WERI-Rb-1 (cell line): Measurements from ENCODE around the gene KCNIP3.
A peak's percentile ranks its signal among the peaks of the same experiment; 100 is the strongest.

Experiments used
- DNase-seq: peaks from one replicate; pipeline ENCODE4 v3.0.0-alpha.2; 2020
- H3K27ac ChIP-seq: fragments of 250-450 bp; sonication (Bioruptor Pico); 2 replicates; pipeline ENCODE4 v1.5.1; 2020; ENCODE audit warnings: mild to moderate bottlenecking, moderate library complexity
- H3K27me3 ChIP-seq: fragments of 250-450 bp; sonication (Bioruptor Pico); 2 replicates; pipeline ENCODE4 v1.5.1; 2021; ENCODE audit warnings: mild to moderate bottlenecking, low read depth, moderate library complexity; ENCODE audit not compliant: insufficient read depth, severe bottlenecking
- H3K36me3 ChIP-seq: fragments of 250-450 bp; sonication (Bioruptor Pico); 2 replicates; pipeline ENCODE4 v1.5.1; 2020; ENCODE audit warnings: mild to moderate bottlenecking, moderate library complexity
- H3K4me3 ChIP-seq: 2 replicates; pipeline ENCODE4 v1.5.1; 2011; ENCODE audit warnings: low read depth, mild to moderate bottlenecking, control low read depth, low read length
- H3K9me3 ChIP-seq: fragments of 250-450 bp; sonication (Bioruptor Pico); 2 replicates; pipeline ENCODE4 v1.5.1; 2021; ENCODE audit warnings: mild to moderate bottlenecking, moderate library complexity; ENCODE audit not compliant: severe bottlenecking
- TF ChIP-seq, protein P1 (sequence below): IDR thresholded peaks from 2 replicates; pipeline ENCODE4 v1.5.1; 2011; ENCODE audit warnings: low read depth, mild to moderate bottlenecking, control low read depth, inconsistent platforms, low read length

The KCNIP3 gene

DNA sequence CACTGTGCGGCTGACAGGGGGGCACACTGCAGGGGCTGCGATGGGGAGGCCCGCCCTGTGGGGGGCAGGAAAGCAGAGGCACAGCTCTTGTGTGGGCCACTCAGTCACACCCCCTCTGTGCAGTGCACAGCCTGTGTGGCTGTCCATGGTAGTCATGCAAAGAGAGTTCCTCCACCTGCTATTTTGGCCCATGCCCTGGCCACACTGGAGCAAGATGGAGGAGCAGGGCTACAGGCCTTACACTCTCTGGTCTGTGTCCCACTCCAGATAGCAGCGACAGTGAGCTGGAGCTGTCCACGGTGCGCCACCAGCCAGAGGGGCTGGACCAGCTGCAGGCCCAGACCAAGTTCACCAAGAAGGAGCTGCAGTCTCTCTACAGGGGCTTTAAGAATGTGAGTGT lies 76.9 kb downstream of the KCNIP3 start:
- H3K9me3 ChIP-seq, result no peaks in the 10 kb centered on the region
- H3K27ac ChIP-seq, result no peak overlapping the region
- no peaks in the 10 kb centered on the region for H3K36me3 ChIP-seq
- no peaks in the 10 kb centered on the region for H3K27me3 ChIP-seq
- no peak for DNase-seq
- TF ChIP-seq, protein P1, sequence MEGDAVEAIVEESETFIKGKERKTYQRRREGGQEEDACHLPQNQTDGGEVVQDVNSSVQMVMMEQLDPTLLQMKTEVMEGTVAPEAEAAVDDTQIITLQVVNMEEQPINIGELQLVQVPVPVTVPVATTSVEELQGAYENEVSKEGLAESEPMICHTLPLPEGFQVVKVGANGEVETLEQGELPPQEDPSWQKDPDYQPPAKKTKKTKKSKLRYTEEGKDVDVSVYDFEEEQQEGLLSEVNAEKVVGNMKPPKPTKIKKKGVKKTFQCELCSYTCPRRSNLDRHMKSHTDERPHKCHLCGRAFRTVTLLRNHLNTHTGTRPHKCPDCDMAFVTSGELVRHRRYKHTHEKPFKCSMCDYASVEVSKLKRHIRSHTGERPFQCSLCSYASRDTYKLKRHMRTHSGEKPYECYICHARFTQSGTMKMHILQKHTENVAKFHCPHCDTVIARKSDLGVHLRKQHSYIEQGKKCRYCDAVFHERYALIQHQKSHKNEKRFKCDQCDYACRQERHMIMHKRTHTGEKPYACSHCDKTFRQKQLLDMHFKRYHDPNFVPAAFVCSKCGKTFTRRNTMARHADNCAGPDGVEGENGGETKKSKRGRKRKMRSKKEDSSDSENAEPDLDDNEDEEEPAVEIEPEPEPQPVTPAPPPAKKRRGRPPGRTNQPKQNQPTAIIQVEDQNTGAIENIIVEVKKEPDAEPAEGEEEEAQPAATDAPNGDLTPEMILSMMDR, result no peak
- H3K4me3 ChIP-seq, result no peak overlapping the region

DNA sequence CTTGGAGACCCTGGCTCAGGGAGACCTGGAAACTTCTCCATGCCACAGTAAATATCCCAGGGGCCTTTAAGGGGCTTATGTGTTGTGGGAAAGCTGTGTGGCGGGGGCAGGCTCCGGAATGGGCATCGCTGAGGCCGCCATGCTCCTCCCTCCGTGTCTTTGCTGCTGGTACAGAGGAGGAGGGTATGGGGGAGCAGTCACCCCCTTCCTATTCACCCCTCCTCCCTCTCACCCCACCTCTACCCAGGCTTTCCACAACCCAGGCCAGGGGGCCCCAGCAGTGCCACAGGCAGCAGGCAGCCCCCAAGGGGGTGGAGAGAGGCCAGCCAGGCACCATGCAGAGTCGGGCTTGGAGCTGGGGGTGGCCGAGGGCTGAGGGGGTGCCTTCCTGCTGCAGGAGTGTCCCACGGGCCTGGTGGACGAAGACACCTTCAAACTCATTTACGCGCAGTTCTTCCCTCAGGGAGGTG lies 77.3 kb downstream of the KCNIP3 start:
- Histone ChIP-seq H3K36me3 (no peaks in the 10 kb centered on the region), H3K4me3 (no peak overlapping the region), H3K27ac (no peak overlapping the region), H3K9me3 (no peaks in the 10 kb centered on the region), H3K27me3 (no peaks in the 10 kb centered on the region)
- DNase-seq, result no peak
- TF ChIP-seq, protein P1, result no peak

- H3K9me3 ChIP-seq, result no peaks in the 10 kb centered on the region
- peak overlapping the region; percentile 37 for H3K27ac ChIP-seq
- no peak overlapping the region for H3K4me3 ChIP-seq
- no peak for DNase-seq
- TF ChIP-seq, protein P1, result no peak
- H3K27me3 ChIP-seq, result no peaks in the 10 kb centered on the region
- no peaks in the 10 kb centered on the region for H3K36me3 ChIP-seq
Observed at GRCh38 chr2:95374921-95375471, 77.8 kb downstream of the KCNIP3 start.

DNA sequence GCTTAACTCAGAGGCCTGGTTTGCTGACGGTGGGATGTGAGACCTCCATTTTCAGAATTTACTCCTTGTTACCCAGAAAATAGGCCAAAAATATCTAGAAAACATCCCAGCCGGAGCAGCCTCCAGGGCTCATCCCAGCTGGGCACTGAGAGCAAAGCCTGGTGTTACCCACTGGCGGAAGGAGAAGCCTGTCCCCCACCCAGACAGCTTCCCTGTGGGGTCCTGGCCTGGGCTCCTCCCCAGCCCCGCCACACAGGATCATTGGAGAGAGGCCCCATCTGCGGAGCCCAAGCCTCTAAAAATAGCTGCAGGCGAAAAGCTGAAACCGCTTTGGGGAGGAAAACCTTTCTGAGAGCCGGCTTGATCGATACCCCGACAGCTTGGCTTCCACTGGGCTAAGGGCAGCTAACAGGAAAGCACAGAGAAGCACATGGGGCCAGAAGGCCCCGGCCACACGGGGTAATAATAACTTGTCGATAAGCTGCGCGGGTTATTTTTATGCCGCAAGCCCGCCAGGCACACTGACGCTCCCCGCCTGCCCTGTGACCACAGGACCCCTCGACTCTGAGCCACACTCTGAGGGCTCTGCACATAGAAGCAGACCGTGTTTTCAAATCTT lies 78.5 kb downstream of the KCNIP3 start:
- Histone ChIP-seq H3K4me3 (no peak overlapping the region), H3K36me3 (no peaks in the 10 kb centered on the region), H3K27ac (peak overlapping the region; percentile 37), H3K9me3 (no peaks in the 10 kb centered on the region), H3K27me3 (no peaks in the 10 kb centered on the region)
- no peak for DNase-seq
- TF ChIP-seq, protein P1, result no peak

GRCh38 chr2:95376311-95377215 lies 79.4 kb downstream of the KCNIP3 start:
- H3K27me3 ChIP-seq, result no peaks in the 10 kb centered on the region
- H3K36me3 ChIP-seq, result no peaks in the 10 kb centered on the region
- H3K27ac ChIP-seq, result no peak overlapping the region
- no peak overlapping the region for H3K4me3 ChIP-seq
- DNase-seq, result no peak
- TF ChIP-seq, protein P1, result no peak
- H3K9me3 ChIP-seq, result no peaks in the 10 kb centered on the region
